Measurements from ENCODE around the gene CDH4.

DNA sequence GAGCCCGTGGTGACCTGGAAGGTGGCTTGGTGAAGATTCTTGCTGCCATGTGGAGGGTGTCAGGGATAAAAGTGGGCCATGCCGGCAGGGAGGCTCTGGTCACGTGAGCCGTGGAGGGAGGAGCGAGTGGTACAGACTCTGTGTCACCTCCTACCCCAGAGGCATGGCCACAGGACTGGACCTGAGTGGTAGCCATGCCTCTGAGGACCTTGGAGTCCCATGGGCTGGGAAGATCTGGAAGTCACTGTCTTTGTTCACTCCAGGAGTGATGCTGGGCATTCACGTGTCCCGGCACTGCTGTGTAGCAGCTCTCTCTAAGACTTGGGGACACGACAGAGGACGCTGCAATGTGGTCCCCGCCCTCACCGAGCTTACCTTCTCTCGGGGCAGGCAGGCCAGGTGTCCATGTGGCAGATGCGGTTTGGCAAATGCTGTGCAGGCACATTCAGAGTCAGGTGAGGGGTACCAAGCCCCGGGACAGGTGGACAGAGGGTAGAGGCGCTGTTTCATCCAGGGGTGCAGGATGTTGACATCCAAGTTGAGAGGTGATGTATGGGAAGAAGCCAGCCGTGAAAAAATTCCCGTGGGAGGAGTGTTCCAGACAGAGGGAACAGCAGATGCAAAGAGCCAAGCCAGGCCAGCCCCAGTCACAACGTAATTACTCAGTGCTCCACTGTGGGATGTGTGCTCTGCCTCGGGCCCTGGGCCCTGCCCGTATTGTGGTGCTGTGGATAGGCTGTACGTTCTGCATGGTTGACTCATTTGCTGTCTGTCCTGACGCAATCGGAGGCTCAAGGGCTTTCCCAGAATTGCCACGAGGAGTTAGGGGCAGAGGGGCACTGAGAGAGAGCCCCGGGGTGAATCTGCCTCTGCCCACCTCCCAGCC, 505.9 kb downstream of the CDH4 start:
- no peak for TF ChIP-seq ZNF521 (tag by site-specific recombination; IDR thresholded peaks at IDR 0.05)
- TF ChIP-seq, protein P1, sequence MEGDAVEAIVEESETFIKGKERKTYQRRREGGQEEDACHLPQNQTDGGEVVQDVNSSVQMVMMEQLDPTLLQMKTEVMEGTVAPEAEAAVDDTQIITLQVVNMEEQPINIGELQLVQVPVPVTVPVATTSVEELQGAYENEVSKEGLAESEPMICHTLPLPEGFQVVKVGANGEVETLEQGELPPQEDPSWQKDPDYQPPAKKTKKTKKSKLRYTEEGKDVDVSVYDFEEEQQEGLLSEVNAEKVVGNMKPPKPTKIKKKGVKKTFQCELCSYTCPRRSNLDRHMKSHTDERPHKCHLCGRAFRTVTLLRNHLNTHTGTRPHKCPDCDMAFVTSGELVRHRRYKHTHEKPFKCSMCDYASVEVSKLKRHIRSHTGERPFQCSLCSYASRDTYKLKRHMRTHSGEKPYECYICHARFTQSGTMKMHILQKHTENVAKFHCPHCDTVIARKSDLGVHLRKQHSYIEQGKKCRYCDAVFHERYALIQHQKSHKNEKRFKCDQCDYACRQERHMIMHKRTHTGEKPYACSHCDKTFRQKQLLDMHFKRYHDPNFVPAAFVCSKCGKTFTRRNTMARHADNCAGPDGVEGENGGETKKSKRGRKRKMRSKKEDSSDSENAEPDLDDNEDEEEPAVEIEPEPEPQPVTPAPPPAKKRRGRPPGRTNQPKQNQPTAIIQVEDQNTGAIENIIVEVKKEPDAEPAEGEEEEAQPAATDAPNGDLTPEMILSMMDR (tag by site-specific recombination; IDR thresholded peaks at IDR 0.05) = no peak
- TF ChIP-seq ZFHX2 (tag by site-specific recombination; conservative IDR thresholded peaks at IDR 0.05) = no peak; the same call in 1 of the 2 replicates
- no peak for TF ChIP-seq ZNF423 (tag by site-specific recombination; IDR thresholded peaks at IDR 0.05)
- TF ChIP-seq ZFP37 (tag by site-specific recombination; IDR thresholded peaks at IDR 0.05) = no peak
- TF ChIP-seq ZBTB7A (tag by site-specific recombination; IDR thresholded peaks at IDR 0.05; ENCODE audit: low read depth) = no peak
- TF ChIP-seq, protein P2, sequence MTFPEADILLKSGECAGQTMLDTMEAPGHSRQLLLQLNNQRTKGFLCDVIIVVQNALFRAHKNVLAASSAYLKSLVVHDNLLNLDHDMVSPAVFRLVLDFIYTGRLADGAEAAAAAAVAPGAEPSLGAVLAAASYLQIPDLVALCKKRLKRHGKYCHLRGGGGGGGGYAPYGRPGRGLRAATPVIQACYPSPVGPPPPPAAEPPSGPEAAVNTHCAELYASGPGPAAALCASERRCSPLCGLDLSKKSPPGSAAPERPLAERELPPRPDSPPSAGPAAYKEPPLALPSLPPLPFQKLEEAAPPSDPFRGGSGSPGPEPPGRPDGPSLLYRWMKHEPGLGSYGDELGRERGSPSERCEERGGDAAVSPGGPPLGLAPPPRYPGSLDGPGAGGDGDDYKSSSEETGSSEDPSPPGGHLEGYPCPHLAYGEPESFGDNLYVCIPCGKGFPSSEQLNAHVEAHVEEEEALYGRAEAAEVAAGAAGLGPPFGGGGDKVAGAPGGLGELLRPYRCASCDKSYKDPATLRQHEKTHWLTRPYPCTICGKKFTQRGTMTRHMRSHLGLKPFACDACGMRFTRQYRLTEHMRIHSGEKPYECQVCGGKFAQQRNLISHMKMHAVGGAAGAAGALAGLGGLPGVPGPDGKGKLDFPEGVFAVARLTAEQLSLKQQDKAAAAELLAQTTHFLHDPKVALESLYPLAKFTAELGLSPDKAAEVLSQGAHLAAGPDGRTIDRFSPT (tag by site-specific recombination; IDR thresholded peaks at IDR 0.05) = no peak
- TF ChIP-seq, protein P3, sequence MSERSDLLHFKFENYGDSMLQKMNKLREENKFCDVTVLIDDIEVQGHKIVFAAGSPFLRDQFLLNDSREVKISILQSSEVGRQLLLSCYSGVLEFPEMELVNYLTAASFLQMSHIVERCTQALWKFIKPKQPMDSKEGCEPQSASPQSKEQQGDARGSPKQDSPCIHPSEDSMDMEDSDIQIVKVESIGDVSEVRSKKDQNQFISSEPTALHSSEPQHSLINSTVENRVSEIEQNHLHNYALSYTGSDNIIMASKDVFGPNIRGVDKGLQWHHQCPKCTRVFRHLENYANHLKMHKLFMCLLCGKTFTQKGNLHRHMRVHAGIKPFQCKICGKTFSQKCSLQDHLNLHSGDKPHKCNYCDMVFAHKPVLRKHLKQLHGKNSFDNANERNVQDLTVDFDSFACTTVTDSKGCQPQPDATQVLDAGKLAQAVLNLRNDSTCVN (tag by site-specific recombination; optimal IDR thresholded peaks at IDR 0.05) = no peak
